ENCODE measurements around the gene C1QTNF6. TPM values are rescaled to one million over a fixed set of nuclear protein-coding genes. Genes with fewer than 3 reads are reported as not detected.

Gene C1QTNF6
- total and polyA plus RNA-seq, 2 of the 4 experiments (the other 2 are of a cell fraction), result 1.1 to 10.9 TPM

DNA sequence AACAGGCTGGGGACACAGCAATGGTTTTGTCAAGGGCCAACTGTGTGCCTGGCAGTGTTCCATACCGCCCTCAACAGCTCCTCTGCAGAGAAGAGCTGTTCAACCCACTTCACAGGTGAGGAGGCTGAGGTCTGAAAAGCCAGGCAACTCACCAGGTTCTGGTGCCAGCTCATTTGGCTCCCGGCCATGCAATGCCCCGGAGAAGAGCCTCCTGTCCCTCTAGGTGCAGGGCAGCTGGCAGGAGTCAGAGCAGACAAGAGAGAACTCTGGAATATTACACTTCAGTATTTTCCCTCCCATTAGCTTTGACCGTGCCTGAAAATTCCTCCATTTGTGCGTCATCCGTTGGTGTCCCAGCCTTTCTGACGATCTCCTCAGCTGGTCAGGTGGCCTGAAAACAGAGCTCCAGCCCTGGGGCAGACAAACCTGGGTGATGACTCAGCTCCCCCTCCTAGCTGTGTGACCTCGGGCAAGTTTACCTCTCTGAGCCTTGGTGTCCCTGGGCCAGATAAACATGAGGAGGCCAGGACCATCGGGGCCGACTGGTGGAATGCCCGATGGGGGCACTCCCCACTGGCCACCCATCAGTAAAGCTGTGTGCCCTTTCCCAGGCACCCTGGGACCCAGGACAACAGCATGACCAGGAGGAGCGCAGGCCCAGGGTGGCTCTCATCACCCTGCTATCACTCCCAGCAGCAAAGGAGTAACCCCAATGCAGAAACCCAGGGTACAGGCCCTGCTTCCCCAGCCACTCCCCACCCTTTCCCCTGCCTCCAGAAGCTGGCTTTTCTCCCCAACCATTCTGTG, 9.6 kb upstream of the C1QTNF6 start:
- Histone ChIP-seq H4K8ac (ENCODE audit: low read depth in 2 of 2, low read length in 2 of 2) (no peak overlapping the region), H2AK5ac (ENCODE audit: low read depth, low read length) (peak overlapping the region; percentile 30; the same call in 1 of the 2 replicates), H3K4me2 (ENCODE audit: low read depth, low read length) (no peak overlapping the region; the same call in 1 of the 2 replicates), H3K18ac (ENCODE audit: low read depth, low read length) (no peak overlapping the region), H2BK20ac (ENCODE audit: low read depth, low read length) (no peak overlapping the region), H2AK9ac (replicated peaks; ENCODE audit: low read depth, low read length, poor library complexity) (peak overlapping the region; percentile 6), H3K9me3 (ENCODE audit: control insufficient read depth, insufficient read depth, low read length) (no peaks in the 10 kb centered on the region), H3K27me3 (ENCODE audit: control insufficient read depth, insufficient read depth, low read length) (no peaks in the 10 kb centered on the region), H3K23ac (ENCODE audit: low read depth, low read length) (no peak overlapping the region), H3K4me1 (ENCODE audit: control insufficient read depth, insufficient read depth, low read length) (peaks cover 20% of the 10 kb centered on the region), H2AFZ (replicated peaks; ENCODE audit: low read length, poor library complexity) (no peak overlapping the region), H3K36me3 (ENCODE audit: control insufficient read depth, insufficient read depth, low read length) (no peaks in the 10 kb centered on the region), H3K4me3 (ENCODE audit: insufficient read depth, low read depth, low read length) (no peak overlapping the region), H3K9ac (ENCODE audit: low read depth, low read length) (peak overlapping the region; percentile 46), H3K56ac (ENCODE audit: extremely low read depth, insufficient read depth, low read length) (no peak overlapping the region), H3K14ac (replicated peaks; ENCODE audit: low read depth, low read length) (no peak overlapping the region), H3K9me1 (ENCODE audit: insufficient read depth, low read length) (peaks cover 7% of the 10 kb centered on the region), H3K79me1 (ENCODE audit: low read depth in 1 of 2, low read length in 2 of 2) (peaks cover 0 to 6% of the 10 kb centered on the region in 2 experiments; a peak in 1 of 4 replicates), H3K27ac (ENCODE audit: insufficient read depth, low read length) (no peak overlapping the region), H2BK120ac (ENCODE audit: low read depth, low read length) (no peak overlapping the region), H2BK5ac (ENCODE audit: low read depth, low read length, poor library complexity, severe bottlenecking) (no peak overlapping the region), H2BK15ac (ENCODE audit: low read depth, low read length) (no peak overlapping the region), H4K20me1 (ENCODE audit: insufficient read depth, low read length) (no peaks in the 10 kb centered on the region), H4K91ac (ENCODE audit: insufficient read depth, low read depth, low read length) (no peak overlapping the region), H3K4ac (ENCODE audit: low read depth, low read length) (peak overlapping the region; percentile 26; the same call in 1 of the 2 replicates), H4K5ac (ENCODE audit: low read depth, low read length) (no peak overlapping the region)
- 59% methylated on average over 5 of the region's 12 CpGs; no CpG with 5 or more reads in 1 of the 2 experiments for WGBS, 2 experiments (ENCODE audit: extremely low coverage in 2 of 2, insufficient read length in 1 of 2)
- ATAC-seq (ENCODE audit: low read depth) (no peak), DNase-seq (peak; percentile 61)
- TF ChIP-seq, protein P1, sequence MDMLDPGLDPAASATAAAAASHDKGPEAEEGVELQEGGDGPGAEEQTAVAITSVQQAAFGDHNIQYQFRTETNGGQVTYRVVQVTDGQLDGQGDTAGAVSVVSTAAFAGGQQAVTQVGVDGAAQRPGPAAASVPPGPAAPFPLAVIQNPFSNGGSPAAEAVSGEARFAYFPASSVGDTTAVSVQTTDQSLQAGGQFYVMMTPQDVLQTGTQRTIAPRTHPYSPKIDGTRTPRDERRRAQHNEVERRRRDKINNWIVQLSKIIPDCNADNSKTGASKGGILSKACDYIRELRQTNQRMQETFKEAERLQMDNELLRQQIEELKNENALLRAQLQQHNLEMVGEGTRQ (IDR thresholded peaks at IDR 0.05; ENCODE audit: low read depth, low read length), result peak; percentile 21; the same call in 1 of the 2 replicates
- no peak for TF ChIP-seq MXI1 (IDR thresholded peaks at IDR 0.05; ENCODE audit: borderline replicate concordance, low read depth, low read length)
- CTCF ChIA-PET, result interaction anchor here (0.7 to 0.9 kb wide), 2 partner anchors 27 to 31 kb away, joined by 4 read pairs; no protein-coding TSS in a partner anchor
- dilution Hi-C loops (cut with HindIII; ENCODE audit: low sequenced_read_pairs, unreplicated experiment) (no loop called here), intact Hi-C loops (cut with micrococcal nuclease) (loop anchor here (1.0 to 5.0 kb wide), 3 partner anchors 31 to 415 kb away; partner anchors contain the start of gene KCTD17), in situ Hi-C loops (cut with MboI; ENCODE audit: low sequenced_read_pairs) (loop anchor here (5.0 kb wide), 1 partner anchor 35 kb away; no protein-coding TSS in a partner anchor)
- POLR2A ChIA-PET (ENCODE audit: unreplicated experiment), result no interaction called here
- no TSS peak for BruUV-seq (replicated peaks)
